IMR-90 (cell line): ENCODE measurements around the gene LHFPL6.

Source experiments
- BHLHE40 ChIP-seq: fragments of 150-350 bp; IDR thresholded peaks from 2 replicates; pipeline ENCODE4 v1.6.1; 2016; ENCODE audit warnings: mild to moderate bottlenecking, low read depth, low read length
- CEBPB ChIP-seq: IDR thresholded peaks from 2 replicates; pipeline ENCODE4 v1.6.1; 2012; ENCODE audit warnings: low read depth, low read length, improper control_type of control experiment
- CHD1 ChIP-seq: IDR thresholded peaks from 2 replicates; pipeline ENCODE4 v1.6.1; 2012; ENCODE audit warnings: low read depth, low read length, improper control_type of control experiment
- CTCF ChIP-seq: conservative IDR thresholded peaks from 2 replicates; pipeline ENCODE4 v1.5.1; 2012; ENCODE audit warnings: mild to moderate bottlenecking, low read depth, low read length, improper control_type of control experiment
- ELK1 ChIP-seq: fragments of 150-350 bp; IDR thresholded peaks from 2 replicates; pipeline ENCODE4 v1.6.1; 2016; ENCODE audit warnings: low read depth, mild to moderate bottlenecking, low read length, moderate library complexity, borderline replicate concordance
- MAFK ChIP-seq: IDR thresholded peaks from 2 replicates; pipeline ENCODE4 v1.6.1; 2012; ENCODE audit warnings: low read depth, low read length, improper control_type of control experiment
- MAZ ChIP-seq: IDR thresholded peaks from 2 replicates; pipeline ENCODE4 v1.6.1; 2012; ENCODE audit warnings: low read depth, mild to moderate bottlenecking, low read length, improper control_type of control experiment, moderate library complexity, borderline replicate concordance
- MXI1 ChIP-seq: IDR thresholded peaks from 2 replicates; pipeline ENCODE4 v1.6.1; 2012; ENCODE audit warnings: low read depth, mild to moderate bottlenecking, low read length, moderate library complexity, borderline replicate concordance
- POLR2A ChIP-seq: IDR thresholded peaks from 2 replicates; pipeline ENCODE4 v1.6.1; 2012; ENCODE audit warnings: mild to moderate bottlenecking, low read depth, low read length
- RAD21 ChIP-seq: IDR thresholded peaks from 2 replicates; pipeline ENCODE4 v1.6.1; 2012; ENCODE audit warnings: low read length, improper control_type of control experiment
- RCOR1 ChIP-seq: IDR thresholded peaks from 2 replicates; pipeline ENCODE4 v1.6.1; 2012; ENCODE audit warnings: mild to moderate bottlenecking, low read length, improper control_type of control experiment; ENCODE audit not compliant: insufficient replicate concordance
- RFX5 ChIP-seq: IDR thresholded peaks from 2 replicates; pipeline ENCODE4 v1.8.0; 2012; ENCODE audit warnings: low read depth, mild to moderate bottlenecking, low read length, moderate library complexity
- SMC3 ChIP-seq: fragments of 150-350 bp; IDR thresholded peaks from 2 replicates; pipeline ENCODE4 v1.6.1; 2016; ENCODE audit warnings: low read depth, mild to moderate bottlenecking, antibody characterized with exemption, low read length, moderate library complexity
- USF2 ChIP-seq: fragments of 150-350 bp; IDR thresholded peaks from 2 replicates; pipeline ENCODE4 v1.6.1; 2017; ENCODE audit warnings: mild to moderate bottlenecking, antibody characterized with exemption, low read length, low read depth

GRCh38 chr13:39586958-39587605 lies 15.9 kb downstream of the LHFPL6 start:
- no peak for TF ChIP-seq POLR2A
- TF ChIP-seq CTCF, result no peak
- TF ChIP-seq MAZ, result no peak
- TF ChIP-seq RCOR1, result no peak
- no peak for TF ChIP-seq SMC3
- TF ChIP-seq RAD21, result no peak
- no peak for TF ChIP-seq USF2
- TF ChIP-seq CEBPB, result no peak
- TF ChIP-seq MAFK, result no peak
- no peak for TF ChIP-seq MXI1
- no peak for TF ChIP-seq CHD1
- TF ChIP-seq BHLHE40, result no peak
- no peak for TF ChIP-seq ELK1
- no peak for TF ChIP-seq RFX5
